NCI-H82 (cell line): ENCODE data around the gene KRTAP10-1.
"Not testable (repeated sequence)": the region's sequence is repeated elsewhere in the genome, so short reads cannot be mapped to it uniquely, and the experiment has no call there.

ENCODE experiments used
- DNase-seq: peaks from one replicate; lab custom pipeline; 2025; lab: John Stamatoyannopoulos, UW

The KRTAP10-1 gene

DNA sequence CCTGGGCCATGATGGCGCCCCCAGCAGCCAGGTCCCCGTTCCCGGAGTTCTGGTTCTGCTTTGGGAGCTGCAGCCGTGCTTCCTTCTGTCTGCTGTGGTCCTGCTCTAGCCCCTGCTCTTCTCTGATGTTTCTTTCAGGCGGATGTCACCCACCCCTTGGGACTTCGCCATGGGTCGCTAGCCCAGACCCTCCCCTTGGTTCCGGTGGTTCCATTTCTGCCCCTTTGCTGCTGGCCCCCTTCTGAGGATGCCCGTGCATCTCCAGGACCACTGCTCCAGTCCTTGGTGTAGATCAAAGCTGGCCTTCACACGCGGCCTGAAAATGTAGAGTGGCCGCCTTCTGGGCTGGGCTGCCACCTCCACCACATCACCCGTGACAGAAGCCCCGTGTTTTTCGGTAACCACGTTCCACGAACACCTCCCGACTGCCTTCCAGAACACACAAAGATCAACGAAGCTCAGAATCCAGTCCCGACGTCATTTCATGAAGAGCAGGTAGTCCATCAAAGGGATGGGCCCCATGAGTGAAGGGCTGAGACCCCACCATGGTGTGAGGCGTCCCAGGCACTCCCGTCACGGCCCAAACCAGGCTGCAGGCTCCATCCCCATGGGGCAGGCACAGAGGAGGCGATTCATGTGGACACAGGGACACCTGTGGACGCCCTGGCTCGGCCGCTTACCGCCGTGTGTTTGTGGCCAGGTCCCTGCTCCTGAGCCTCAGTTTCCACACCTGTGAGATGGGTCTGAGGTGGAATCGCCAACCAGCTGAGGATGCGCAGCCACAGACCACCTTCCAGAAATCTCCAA lies 24.4 kb downstream of the KRTAP10-1 start:
- no peak for DNase-seq

DNA sequence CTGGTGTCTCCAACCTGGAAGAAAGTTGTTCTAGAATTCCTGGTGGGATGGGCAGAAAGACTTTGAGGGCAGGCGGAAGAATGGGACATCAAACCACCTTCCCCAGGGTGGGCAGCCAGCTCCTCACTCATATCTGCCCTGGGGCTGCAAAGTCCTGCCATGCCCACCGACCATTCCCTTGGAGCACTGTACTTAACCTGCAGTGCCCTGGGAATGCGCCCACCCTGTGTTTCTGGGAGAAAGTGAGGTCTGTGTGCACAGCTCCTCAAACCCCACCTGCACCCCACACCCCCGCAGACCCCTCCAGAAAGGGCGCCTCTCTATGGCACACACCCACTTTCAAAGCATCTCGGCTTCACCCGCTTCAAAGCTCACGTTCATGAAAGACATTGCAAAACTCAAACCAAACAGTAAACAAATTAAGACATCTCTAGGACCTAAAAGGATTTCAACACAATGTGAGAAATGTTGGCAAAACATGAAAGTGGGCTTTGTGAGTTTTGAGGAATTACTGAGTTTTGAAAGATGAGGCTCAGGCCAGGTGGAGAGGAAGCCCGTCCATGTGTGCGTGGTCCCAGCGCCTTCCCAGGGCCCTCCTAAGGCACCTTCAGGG lies 25.1 kb downstream of the KRTAP10-1 start:
- no peak for DNase-seq

DNA sequence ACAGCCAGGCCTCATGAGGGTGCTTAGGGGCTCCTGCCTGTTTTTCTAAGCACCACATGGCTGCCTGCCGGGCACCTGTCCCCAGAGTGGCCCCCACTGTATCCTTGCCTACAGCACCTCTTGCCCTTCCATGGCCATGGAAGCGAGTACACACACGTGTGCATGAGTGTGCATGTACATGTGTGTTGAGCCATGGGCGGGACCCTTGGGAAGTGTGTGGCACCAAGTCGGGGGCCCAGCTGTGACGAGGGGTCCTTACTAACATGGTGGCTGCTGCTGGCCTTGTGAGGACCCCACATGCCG lies 25.8 kb downstream of the KRTAP10-1 start:
- no peak for DNase-seq

DNA sequence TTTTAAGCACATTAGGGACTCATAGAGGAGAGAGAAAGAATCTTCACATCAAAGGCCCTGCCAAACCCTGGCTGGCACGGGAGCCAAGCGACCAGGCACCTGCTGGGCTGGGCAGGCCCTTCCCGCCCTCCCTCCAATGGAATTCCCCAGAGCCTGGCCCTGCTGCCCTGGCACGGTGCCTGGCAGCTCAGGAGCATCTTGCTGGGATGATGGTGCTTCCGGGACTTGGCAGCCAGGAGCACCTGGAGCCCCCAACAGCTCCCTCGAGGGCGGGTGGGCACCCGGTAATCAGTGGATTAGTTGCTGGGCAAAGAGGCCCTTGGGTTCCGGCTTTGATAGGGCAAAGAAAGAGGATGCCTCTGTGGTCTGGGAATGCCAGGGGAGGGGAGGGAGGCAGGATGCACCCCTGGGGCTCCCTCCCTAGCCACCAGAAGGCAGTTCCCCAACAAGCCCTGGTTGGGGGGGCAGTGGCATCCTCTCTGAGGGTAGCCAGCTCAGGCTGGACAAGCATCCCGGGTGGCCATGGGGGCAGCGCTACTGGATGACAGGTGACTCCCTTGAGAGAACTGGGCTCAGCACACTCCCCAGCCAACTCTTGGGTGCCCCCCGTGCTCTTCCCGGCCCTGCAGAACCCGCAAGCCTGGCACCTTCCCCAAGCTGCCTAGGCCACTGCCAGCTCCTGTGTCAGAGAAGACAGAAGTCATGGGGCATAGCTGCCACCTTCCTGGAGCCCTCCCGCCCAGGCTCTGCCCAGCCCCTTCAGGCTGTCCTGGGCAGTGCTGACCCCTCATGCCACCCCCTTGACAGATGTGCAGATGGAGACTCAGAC lies 26.4 kb downstream of the KRTAP10-1 start:
- DNase-seq: no peak

DNA sequence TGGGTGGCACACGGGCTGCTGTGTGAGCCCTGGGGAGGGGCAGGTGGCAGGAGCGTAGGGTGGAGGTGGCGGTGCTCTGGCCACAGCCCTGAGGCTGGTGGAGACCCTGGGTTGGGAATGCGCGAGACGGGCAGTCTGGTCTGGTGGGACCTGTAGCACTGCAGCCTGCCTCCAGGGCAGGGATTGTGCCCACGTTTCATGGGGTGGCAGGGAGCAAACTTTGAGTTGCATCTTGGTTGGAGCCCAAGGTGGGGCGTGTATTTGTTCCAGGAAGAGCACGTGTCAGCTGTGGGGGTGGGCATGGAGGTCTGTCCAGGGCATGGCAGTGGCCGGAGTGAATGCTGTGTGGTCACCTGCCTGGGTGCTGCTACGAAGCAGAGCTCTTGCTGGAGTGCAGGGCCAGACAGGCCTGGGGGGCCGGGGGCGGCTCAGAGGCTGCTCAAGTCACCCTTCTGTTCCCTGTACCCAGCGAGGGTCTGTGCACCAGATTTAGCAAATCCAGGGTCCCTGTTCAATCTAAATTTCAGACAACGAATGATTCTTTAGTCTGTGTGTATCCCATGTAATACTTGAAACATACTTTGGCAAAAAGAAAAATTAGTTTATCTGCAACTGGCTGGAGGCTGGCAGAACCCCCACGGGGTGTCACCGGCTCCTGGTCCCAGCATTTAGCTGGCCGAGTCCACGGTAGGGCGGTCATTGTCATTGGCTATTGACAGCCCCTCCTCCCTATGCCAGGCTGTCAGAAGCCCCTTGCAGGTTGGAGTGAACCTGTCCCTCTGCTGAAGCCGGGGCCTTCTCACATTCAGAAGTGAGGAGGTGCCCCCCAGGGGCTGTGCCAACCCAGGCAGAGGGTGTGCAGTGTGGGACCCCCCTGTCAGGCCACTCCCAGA lies 27.3 kb downstream of the KRTAP10-1 start:
- no peak for DNase-seq

DNA sequence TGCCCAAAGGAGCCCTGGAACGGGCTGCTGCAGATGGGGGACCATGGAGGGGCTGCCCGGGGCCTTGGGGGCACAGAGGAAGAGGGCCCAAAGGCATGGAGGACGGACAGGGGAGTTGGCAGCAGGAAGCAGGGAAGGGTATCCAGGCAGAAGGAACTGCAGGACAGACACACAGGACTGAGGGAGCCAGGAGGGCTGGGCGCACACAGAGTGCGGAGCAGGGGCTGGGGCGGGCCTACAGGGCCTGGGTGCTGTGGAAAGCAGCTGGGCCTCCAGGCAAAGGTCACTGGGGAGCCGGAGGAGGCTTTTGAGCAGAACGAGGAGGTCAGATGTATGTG lies 28.1 kb downstream of the KRTAP10-1 start:
- no peak for DNase-seq

DNA sequence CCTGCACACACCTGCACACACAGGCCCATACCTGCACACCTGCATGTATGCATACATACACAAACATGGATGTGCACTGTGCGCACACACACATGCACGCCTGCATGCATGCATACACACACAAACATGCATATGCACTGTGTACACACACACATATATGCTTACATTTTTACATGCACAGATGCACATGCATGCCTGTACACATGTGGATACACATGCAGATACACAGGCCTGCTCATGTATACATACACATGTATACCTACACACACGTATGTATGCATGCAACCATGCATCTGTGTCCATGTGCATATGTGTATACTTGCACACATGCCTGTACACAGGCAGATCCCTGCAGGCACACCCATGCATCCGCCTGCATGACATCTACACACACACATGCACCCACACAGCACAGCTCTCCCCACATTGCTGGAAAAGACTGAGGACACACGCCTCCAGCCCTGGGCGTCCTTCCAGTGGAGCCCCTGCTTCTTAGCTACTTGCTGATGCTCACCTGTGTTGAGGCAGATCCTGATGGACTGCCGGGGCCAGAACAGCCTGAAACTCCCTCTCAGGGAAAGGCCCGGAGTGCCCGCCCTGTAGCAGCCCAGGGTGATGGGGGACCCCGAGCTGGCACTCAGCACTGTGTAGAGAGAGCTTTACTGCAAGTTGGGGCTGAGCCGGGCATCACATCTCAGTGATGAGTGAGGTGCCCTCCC lies 28.6 kb downstream of the KRTAP10-1 start:
- DNase-seq: no peak

DNA sequence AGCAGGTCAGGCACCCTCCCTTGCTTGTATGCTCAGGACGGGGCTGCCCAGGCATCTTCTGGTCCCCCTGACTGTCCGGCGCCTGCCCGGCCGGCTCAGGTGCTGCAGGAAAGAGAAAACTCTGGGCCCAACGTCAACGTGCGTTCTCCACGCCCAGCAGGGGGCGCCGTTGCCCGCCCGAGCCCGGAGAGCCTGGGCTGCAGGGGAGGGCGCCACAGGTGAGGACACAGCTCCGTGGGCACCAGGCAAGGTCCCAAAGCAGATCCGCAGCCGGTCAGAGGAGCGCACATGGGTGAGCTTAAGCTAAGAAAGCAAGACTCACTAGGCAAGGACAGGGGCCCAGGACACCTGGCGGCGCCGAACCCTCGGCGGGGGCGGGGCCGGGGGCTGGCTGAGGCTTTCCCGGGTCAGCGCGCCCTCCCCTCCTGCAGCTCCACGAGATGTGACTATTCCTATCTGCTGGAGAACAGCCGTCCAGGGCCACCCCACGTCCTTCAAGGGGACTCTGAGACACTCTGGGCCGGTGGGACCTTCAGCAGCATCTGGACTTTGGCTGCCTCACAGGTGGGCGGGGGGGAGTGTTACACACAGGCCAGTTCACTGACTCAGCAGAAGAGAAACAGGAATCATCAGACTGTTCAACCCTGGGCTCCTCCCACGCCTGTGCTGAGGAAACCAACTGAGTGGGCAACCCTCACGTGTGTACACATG lies 29.3 kb downstream of the KRTAP10-1 start:
- peak; percentile 65 for DNase-seq

DNA sequence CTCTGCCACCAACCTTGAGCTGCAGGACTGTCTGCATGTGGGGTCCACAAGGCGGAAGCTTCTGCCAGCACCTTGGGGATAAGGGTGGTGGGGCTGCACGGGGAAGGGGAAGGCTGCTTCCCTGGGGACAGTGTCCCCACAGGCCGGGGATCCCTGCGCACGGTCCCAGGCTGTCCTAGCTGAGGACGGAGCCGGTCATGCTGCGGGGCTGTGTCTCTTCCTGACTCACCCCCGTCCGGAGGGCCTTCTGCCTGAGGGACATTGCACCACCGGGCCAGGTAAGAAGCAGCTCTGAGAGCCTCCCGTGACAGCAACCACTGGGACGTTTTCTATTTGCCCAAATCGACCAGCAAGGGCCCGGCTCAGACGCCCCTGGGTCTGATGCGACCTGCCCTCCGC lies 29.9 kb downstream of the KRTAP10-1 start:
- DNase-seq: no peak

DNA sequence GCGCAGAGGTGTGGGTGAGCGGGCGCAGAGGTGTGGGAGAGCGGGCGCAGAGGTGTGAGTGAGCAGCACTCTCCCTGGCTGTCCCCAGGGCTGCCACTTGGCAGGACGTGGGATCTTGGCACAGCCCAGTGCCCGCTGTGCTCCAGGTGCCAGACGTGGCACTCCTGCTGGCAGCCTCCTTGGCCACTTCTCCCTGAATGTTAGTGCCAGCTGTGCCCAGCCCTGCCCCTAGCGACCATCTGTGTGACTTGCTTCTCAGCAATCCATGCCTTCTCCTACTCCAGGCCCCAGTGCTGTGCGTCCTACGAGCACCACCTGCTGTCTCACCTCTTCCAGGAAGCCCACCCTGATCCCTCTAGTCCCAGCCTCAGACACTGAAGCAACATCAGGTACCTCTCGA lies 30.5 kb downstream of the KRTAP10-1 start:
- DNase-seq: peak; percentile 42

DNA sequence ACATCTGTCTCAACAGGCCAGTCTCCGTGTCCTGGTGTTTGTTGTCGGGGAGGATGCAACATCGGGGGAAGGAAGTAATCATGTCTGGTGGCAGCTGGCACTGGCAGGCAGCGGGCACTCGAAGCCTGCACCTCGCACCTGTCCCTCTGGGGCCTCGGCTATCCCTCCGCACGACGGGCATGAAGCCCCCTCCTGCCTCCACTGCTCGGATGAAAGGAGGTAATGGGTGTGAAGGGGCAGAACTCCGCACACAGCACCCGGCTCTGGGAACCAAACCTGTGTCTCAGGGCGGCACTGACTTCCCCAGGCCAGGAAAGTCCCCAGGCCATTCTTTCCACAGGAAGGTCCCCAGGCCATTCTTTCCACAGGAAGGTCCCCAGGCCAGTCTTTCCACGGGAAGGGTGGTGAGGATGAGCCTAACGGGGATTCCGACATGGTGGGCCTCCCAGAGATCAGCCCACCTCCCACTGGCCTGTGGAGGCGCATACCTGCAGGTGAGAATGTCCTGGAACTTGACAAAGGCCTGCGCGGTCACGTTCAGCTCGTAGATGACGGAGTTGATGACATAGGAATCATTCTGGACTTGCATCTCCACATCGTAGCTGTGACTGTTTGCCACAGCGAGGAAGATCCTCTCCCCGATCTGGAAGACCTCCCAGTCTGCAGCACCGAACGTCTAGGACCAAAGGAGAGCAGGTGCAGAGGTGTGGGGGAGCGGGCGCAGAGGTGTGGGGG lies 31.1 kb downstream of the KRTAP10-1 start:
- no peak for DNase-seq

DNA sequence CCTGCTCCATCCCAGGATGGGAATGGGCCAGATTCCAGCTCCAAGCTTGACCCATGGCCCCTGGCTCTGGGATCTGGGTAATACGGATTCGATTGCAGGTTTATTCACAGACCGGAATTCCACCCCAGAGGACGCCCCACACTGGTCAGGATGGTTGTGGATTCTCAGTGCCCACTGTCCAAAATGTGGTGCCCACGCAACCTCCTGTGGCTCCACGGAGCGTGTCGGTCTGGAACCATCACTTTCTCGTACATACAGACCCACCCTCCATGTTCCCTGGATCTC lies 31.6 kb downstream of the KRTAP10-1 start:
- DNase-seq: no peak

DNA sequence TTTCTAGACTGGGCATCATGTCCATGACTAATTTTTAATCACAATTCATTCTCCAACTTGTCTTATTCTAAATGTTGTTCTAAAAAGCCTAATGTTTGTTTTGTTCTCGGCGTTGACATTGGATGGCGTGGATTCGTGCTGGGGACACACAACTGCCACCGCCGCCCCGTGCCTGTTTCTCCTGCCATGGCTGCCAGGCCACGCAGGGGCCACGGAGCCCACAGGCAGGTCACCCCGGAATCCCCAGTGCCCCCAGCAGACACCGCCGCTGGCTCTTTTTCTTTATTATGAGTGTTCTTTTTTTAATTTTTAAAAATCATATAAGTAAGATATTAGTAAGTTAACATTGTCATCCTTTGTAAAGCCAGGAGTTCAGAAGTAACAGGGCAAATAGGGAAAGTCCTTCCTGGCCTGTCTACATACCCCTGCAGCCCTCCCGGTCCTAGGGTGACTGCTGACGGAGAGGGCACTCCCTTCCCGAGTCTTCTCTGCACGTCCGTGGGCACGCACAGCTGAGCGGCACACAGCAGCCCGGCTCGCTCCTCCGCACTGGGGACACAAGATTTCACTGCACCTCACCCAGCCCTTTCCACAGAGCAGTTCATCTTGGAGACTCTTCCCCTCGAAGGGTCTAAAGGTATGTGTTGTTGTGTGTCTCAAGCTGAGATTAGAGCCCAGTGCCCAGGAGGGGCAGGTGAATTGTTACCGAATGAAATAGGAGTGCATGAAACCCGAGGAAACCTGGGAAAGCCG lies 32.1 kb downstream of the KRTAP10-1 start:
- DNase-seq: no peak

DNA sequence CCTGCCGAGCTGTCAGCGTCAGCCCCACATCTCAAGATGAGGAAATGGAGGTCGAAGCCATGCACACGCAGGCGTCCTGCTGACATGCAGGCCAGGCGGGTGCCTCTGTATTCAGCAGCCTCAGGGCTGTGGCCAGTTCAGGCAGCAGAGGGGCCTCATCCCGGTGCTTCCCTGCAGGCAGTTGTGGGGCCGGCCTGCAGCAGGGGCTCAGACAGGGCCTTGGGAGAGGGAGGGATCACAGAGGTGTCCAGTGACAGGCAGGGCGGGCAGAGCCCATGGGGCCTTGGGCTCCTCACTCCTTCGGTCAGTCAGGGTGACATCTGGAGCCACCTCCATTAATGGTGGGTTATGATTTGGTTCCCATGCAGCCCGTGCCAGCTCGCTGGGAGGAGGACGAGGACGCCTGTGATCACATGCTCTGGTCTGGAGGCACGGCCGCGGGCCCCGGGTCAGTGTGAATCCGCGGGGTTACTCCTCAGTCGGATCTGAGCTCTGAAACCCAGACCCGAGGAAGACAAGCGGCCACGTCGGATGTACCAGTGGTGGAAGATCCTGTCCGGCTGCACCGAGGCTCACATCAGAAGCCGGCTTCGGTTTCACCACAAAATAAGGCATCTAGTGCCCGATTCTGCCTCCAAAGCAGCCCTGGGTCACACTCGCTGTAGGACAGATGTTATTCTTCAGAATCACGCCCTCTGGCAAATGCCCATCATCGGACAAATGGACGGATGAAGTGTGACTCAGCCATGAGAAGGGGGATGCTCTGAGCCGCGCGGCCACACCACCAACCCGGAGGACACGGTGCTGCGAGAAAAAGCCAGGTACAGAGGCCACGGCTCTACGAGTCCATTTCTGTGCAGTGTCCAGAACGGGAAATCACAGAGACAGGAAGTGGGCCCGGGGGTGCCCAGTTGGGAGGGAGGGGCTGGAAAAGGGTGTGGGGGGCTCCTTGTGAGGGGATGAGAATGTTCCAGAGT lies 33.4 kb downstream of the KRTAP10-1 start:
- no peak for DNase-seq

DNA sequence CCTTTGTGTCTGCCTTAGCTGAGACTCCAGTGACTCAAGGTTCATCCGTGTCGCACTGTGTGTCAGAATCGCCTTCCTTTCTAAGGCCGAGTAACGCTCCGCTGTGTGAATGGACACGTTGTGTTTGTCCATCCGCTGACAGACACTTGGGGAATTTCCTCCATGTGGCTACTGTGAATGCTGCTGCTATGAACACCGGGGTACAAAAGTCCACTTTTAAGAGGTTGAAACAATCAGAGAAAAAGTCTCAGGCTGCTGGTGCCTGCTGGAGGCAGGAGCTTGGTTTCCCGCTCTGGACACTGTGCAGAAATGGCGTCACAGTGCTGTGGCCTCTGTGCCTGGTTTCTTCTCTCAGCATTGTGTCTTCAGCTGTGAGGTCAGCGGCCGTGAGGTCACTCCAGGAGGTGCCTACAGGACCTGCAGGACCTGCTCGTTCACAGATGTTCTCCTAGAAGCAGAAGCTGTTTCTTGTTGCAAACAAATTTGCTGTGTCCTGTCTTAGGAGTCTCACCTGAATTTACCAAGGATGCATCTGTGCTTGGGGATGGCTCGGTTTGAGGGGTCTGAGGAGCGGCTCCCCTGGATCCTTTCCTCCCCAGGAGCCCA lies 34.2 kb downstream of the KRTAP10-1 start:
- no peak for DNase-seq

DNA sequence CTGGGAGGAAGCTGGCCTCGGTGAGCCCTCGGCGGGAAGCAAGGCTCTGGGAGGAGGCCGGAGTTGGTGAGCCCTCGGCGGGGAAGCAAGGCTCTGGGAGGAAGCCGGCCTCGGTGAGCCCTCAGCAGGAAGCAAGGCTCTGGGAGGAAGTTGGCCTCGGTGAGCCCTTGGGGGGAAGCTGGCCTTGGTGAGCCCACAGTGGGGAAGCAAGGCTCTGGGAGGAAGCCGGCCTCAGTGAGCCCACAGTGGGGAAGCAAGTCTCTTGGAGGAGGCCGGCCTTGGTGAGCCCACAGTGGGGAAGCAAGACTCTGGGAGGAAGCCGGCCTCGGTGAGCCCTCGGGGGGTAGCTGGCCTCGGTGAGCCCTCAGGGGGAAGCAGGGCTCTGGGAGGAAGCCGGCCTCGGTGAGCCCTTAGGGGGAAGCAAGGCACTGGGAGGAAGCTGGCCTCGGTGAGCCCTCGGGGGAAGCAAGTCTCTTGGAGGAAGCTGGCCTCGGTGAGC lies 36.0 kb downstream of the KRTAP10-1 start:
- DNase-seq: no peak

DNA sequence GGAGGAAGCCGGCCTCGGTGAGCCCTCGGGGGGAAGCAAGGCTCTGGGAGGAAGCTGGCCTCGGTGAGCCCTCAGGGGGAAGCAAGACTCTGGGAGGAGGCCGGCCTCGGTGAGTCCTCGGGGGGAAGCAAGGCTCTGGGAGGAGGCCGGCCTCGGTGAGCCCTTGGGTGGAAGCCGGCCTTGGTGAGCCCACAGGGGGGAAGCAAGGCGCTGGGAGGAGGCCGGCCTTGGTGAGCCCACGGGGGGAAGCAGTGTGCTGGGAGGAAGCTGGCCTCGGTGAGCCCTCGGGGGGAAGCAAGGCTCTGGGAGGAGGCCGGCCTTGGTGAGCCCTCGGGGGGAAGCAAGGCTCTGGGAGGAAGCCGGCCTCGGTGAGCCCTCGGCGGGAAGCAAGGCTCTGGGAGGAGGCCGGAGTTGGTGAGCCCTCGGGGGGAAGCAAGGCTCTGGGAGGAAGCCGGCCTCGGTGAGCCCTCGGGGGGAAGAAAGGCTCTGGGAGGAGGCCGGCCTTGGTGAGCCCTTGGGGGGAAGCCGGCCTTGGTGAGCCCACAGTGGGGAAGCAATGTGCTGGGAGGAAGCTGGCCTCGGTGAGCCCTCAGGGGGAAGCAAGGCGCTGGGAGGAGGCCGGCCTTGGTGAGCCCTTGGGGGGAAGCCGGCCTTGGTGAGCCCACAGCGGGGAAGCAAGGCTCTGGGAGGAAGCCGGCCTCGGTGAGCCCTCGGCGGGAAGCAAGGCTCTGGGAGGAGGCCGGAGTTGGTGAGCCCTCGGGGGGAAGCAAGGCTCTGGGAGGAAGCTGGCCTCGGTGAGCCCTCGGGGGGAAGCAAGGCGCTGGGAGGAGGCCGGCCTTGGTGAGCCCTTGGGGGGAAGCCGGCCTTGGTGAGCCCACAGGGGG lies 36.7 kb downstream of the KRTAP10-1 start:
- not testable (repeated sequence) for DNase-seq
